NB4 (cell line): ENCODE results near the gene DEAF1.

Experiments used
- MYC ChIP-seq: IDR thresholded peaks from 2 replicates; pipeline ENCODE4 v1.6.1; 2011; ENCODE audit warnings: low read depth, low read length
- POLR2A ChIP-seq: IDR thresholded peaks from 2 replicates; pipeline ENCODE4 v1.6.1; 2011; ENCODE audit warnings: mild to moderate bottlenecking; ENCODE audit not compliant: insufficient read length; ENCODE audit errors: extremely low read depth
- TF ChIP-seq, protein P1 (sequence below): IDR thresholded peaks from one replicate; pipeline ENCODE4 v1.5.1; 2012; ENCODE audit warnings: low read depth, low read length
- TF ChIP-seq, protein P2 (sequence below): IDR thresholded peaks from 2 replicates; pipeline ENCODE4 v1.6.1; 2011; ENCODE audit warnings: low read depth, low read length

DNA sequence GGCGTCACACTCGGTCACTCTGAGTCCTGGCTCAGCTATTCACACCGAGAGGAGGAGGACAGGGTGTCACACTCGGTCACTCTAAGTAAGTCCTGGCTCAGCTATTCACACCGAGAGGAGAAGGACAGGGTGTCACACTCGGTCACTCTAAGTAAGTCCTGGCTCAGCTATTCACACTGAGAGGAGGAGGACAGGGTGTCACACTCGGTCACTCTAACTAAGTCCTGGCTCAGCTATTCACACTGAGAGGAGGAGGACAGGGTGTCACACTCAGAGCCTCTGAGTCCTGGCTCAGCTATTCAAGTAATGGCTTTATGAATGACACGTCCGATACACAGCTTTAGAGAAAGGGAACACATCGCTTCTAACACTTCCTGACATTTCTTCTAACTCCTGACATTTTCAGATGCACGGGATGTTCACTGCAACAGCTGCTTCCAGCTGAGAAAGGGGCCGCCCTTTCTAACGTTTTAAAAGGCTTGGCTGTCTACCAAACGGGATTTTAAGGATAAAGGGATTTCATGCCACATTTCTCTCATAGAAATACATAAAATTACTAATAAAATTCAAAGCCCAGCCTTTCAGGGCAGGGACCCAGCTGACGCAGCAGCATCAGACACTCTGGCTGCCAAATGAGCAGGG, 29.8 kb downstream of the DEAF1 start:
- TF ChIP-seq, protein P1, sequence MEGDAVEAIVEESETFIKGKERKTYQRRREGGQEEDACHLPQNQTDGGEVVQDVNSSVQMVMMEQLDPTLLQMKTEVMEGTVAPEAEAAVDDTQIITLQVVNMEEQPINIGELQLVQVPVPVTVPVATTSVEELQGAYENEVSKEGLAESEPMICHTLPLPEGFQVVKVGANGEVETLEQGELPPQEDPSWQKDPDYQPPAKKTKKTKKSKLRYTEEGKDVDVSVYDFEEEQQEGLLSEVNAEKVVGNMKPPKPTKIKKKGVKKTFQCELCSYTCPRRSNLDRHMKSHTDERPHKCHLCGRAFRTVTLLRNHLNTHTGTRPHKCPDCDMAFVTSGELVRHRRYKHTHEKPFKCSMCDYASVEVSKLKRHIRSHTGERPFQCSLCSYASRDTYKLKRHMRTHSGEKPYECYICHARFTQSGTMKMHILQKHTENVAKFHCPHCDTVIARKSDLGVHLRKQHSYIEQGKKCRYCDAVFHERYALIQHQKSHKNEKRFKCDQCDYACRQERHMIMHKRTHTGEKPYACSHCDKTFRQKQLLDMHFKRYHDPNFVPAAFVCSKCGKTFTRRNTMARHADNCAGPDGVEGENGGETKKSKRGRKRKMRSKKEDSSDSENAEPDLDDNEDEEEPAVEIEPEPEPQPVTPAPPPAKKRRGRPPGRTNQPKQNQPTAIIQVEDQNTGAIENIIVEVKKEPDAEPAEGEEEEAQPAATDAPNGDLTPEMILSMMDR: no peak
- TF ChIP-seq MYC (no peak), POLR2A (no peak)
- TF ChIP-seq, protein P2, sequence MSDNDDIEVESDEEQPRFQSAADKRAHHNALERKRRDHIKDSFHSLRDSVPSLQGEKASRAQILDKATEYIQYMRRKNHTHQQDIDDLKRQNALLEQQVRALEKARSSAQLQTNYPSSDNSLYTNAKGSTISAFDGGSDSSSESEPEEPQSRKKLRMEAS: no peak
